Colonic mucosa (tissue), 4 donors: ENCODE measurements around the gene DCLK1. TPM values are rescaled to one million over a fixed set of nuclear protein-coding genes. Genes with fewer than 3 reads are reported as not detected.

Source experiments
- DNase-seq: peaks from one replicate; pipeline ENCODE4 v3.0.0-alpha.2; 2020
- H3K27ac ChIP-seq: fragments of 200-600 bp; one replicate; pipeline ENCODE4 v1.8.0; 2021
- H3K27me3 ChIP-seq: fragments of 200-600 bp; one replicate; pipeline ENCODE4 v1.8.0; 2021
- H3K36me3 ChIP-seq: fragments of 200-600 bp; one replicate; pipeline ENCODE4 v1.8.0; 2021
- H3K4me1 ChIP-seq: fragments of 200-600 bp; one replicate; pipeline ENCODE4 v1.8.0; 2021; ENCODE audit warnings: mild to moderate bottlenecking
- H3K4me3 ChIP-seq: fragments of 200-600 bp; one replicate; pipeline ENCODE4 v1.8.0; 2021
- H3K9ac ChIP-seq, 2 donors: one replicate each; pipeline ENCODE4 v1.7.0; 2013; ENCODE audit warnings: control low read depth in 2 of 2, low read depth in 2 of 2, low read length in 2 of 2
- H3K9me3 ChIP-seq: fragments of 200-600 bp; one replicate; pipeline ENCODE4 v1.8.0; 2021
- intact Hi-C: fragments of 100-400 bp; cut with DNase I; formaldehyde crosslinking; loops from one replicate; pipeline ENCODE4 v1.14.1; 2022
- total RNA-seq, 2 donors: library from RNA; stranded (reverse); fragmentation: NEBNext Ultra II Directional in 1 of 2; extraction: Animal tissue kit (Norgen Biotek cat#: 25700) in 1 of 2; gene quantifications; one replicate each; pipeline ENCODE4 v1.2.1, GENCODE V29; 2021
- TF ChIP-seq, protein P1 (sequence below): fragments of 200-600 bp; IDR thresholded peaks from one replicate; pipeline ENCODE4 v1.8.0; 2022; ENCODE audit warnings: antibody characterized with exemption, mild to moderate bottlenecking
- donor health status: healthy.
- donor health status: DM: no; HTN: no; CAD: no.
- donor health status: DM: no; HTN: no; CAD: no.

The DCLK1 gene
- total RNA-seq, 2 donors from 2014 or later, result 1.5 to 5.0 TPM

DNA sequence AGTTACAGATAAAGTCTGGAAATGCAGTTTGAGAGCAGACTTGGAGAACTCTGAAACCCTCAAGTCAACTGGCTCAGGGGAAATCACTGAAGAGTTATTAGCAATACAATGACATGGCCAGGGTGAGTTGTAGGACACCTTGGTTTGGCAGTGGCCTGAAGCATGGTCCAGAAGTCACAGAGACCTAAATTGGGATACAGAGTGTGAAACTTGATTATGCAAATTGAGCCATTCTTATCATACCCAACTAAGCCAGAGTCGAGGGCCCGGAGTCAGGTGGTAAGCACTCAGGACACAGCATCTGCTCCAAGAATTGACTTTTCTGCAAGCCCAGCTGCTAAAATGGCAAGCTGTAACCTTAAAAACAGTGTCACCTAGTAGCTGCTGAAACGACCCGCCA, 224.5 kb downstream of the DCLK1 start:
- Histone ChIP-seq H3K36me3 (no peaks in the 10 kb centered on the region), H3K4me3 (no peak overlapping the region), H3K9me3 (no peaks in the 10 kb centered on the region), H3K9ac (no peak overlapping the region), H3K27me3 (no peaks in the 10 kb centered on the region), H3K4me1 (no peaks in the 10 kb centered on the region), H3K27ac (no peak overlapping the region)
- TF ChIP-seq, protein P1, sequence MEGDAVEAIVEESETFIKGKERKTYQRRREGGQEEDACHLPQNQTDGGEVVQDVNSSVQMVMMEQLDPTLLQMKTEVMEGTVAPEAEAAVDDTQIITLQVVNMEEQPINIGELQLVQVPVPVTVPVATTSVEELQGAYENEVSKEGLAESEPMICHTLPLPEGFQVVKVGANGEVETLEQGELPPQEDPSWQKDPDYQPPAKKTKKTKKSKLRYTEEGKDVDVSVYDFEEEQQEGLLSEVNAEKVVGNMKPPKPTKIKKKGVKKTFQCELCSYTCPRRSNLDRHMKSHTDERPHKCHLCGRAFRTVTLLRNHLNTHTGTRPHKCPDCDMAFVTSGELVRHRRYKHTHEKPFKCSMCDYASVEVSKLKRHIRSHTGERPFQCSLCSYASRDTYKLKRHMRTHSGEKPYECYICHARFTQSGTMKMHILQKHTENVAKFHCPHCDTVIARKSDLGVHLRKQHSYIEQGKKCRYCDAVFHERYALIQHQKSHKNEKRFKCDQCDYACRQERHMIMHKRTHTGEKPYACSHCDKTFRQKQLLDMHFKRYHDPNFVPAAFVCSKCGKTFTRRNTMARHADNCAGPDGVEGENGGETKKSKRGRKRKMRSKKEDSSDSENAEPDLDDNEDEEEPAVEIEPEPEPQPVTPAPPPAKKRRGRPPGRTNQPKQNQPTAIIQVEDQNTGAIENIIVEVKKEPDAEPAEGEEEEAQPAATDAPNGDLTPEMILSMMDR, result no peak
- intact Hi-C loops, result no loop called here
- no peak for DNase-seq

- H3K9me3 ChIP-seq, result no peaks in the 10 kb centered on the region
- no peaks in the 10 kb centered on the region for H3K27me3 ChIP-seq
- intact Hi-C loops, result no loop called here
These were observed 228.1 kb downstream of the DCLK1 start for GRCh38 chr13:35903075-35903474.

GRCh38 chr13:35898041-35898440, 233.1 kb downstream of the DCLK1 start:
- H3K4me1 ChIP-seq, result no peaks in the 10 kb centered on the region
- no peaks in the 10 kb centered on the region for H3K9me3 ChIP-seq
- H3K27me3 ChIP-seq, result no peaks in the 10 kb centered on the region
- no peak overlapping the region for H3K4me3 ChIP-seq
- no peaks in the 10 kb centered on the region for H3K36me3 ChIP-seq
- H3K9ac ChIP-seq, result no peak overlapping the region
- intact Hi-C loops, result no loop called here
- DNase-seq, result no peak
- TF ChIP-seq, protein P1, result no peak
- no peak overlapping the region for H3K27ac ChIP-seq

More at GRCh38 chr13:35903075-35903474, 228.1 kb downstream of the DCLK1 start:
- H3K4me1 ChIP-seq, result no peaks in the 10 kb centered on the region
- no peak overlapping the region for H3K4me3 ChIP-seq
- no peak overlapping the region for H3K9ac ChIP-seq
- H3K27ac ChIP-seq, result no peak overlapping the region
- TF ChIP-seq, protein P1, result no peak
- no peaks in the 10 kb centered on the region for H3K36me3 ChIP-seq
- no peak for DNase-seq

DNA sequence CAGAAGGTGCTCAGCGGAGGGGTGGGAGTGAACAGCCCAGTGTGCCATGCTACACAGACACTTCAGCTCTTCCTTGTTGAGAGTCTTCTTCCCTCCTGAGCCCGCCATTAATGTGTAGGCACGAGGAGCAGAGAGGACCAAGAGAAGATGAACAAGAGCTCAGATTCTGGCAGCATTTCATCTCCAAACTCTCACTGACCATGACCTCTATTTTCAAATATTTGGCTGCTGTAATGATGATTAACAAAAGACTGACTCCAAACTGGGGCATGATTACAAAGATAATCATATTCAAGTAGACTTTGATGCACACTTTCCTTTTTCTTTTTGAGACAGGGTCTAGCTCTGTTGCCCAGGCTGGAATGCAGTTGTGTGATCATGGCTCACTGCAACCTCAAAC, 236.5 kb downstream of the DCLK1 start:
- Histone ChIP-seq H3K4me1 (no peaks in the 10 kb centered on the region), H3K9me3 (no peaks in the 10 kb centered on the region), H3K36me3 (no peaks in the 10 kb centered on the region), H3K4me3 (no peak overlapping the region), H3K27ac (no peak overlapping the region), H3K27me3 (no peaks in the 10 kb centered on the region), H3K9ac (no peak overlapping the region)
- TF ChIP-seq, protein P1, result no peak
- intact Hi-C loops, result no loop called here
- no peak for DNase-seq

DNA sequence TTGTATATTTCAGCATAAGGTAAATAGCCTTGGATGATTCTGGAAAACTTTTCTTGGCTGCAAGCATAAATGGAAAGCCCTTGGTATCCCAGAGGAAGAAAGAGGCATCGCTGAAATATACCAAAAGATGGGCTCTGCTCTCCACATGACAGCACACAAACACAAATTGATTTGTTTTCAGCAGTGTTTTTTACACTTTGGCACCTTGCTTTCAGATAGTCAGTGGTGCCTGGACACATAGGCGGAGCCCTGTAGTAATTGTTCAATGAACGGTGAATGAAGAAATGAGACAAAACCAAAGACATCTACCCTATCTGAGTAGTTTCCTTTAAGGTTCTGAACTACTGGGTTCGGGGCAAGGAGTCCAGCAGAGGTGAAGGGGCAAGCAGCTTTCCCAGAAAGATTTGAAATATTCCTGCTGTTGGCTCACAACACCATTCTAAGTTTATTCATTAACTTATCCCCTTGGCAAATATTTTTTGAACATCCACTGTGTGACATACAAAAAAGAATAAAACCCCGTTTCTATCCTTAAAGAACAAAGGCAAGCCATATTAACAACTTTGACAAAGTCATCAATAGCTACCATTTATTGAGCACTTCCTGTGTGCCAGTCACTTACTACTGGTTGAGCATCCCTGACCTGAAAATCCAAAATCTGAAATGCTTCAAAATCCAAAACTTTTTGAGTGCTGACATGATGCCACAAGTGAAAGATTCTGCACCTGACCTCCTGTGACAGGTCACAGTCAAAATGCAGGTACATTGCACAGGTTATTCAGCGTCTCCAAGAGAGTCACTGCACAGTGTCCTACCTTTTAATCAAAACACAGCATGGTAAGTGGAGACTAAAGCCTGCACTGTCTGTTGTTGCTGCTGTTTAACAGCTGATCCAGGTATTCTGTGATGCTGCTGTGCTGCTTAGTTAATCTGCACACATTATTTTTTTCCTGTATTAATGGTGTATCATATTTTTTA, 238.1 kb downstream of the DCLK1 start:
- no peak overlapping the region for H3K27ac ChIP-seq
- DNase-seq, result no peak
- no peak overlapping the region for H3K4me3 ChIP-seq
- intact Hi-C loops, result no loop called here
- H3K9ac ChIP-seq, result no peak overlapping the region
- H3K9me3 ChIP-seq, result no peaks in the 10 kb centered on the region
- H3K4me1 ChIP-seq, result no peaks in the 10 kb centered on the region
- TF ChIP-seq, protein P1, result no peak
- H3K27me3 ChIP-seq, result no peaks in the 10 kb centered on the region
- H3K36me3 ChIP-seq, result no peaks in the 10 kb centered on the region
